Measurements from ENCODE around the gene ROPN1L. TPM values are rescaled to one million over a fixed set of nuclear protein-coding genes. Genes with fewer than 3 reads are reported as not detected.

Gene ROPN1L
- total RNA-seq, 1 experiment from 2014 or later = 0.40 TPM

GRCh38 chr5:10459080-10460055, 17.7 kb downstream of the ROPN1L start:
- H3K4me1 Mint-ChIP-seq (ENCODE audit: low read depth, unreplicated experiment) = peaks cover 7% of the 10 kb centered on the region
- intact Hi-C loops (cut with micrococcal nuclease; ENCODE audit: unreplicated experiment) = loop anchor here (10.0 kb wide), 1 partner anchor 315 kb away; no protein-coding TSS in a partner anchor
- BruUV-seq (replicated peaks) = no TSS peak
- no peak overlapping the region for H3K27ac Mint-ChIP-seq (ENCODE audit: unreplicated experiment)
- no peaks in the 10 kb centered on the region for H3K36me3 Mint-ChIP-seq (ENCODE audit: insufficient read depth, unreplicated experiment)
- TF ChIP-seq CTCF (IDR thresholded peaks at IDR 0.05; ENCODE audit: unreplicated experiment) = no peak
- no peaks in the 10 kb centered on the region for H3K9me3 Mint-ChIP-seq (ENCODE audit: low read depth, unreplicated experiment)
- H3K4me3 Mint-ChIP-seq (ENCODE audit: low read depth, unreplicated experiment) = no peak overlapping the region
- DNase-seq = no peak
- CTCF ChIA-PET = no interaction called here
- H3K27me3 Mint-ChIP-seq (ENCODE audit: unreplicated experiment) = peaks cover 43% of the 10 kb centered on the region

DNA sequence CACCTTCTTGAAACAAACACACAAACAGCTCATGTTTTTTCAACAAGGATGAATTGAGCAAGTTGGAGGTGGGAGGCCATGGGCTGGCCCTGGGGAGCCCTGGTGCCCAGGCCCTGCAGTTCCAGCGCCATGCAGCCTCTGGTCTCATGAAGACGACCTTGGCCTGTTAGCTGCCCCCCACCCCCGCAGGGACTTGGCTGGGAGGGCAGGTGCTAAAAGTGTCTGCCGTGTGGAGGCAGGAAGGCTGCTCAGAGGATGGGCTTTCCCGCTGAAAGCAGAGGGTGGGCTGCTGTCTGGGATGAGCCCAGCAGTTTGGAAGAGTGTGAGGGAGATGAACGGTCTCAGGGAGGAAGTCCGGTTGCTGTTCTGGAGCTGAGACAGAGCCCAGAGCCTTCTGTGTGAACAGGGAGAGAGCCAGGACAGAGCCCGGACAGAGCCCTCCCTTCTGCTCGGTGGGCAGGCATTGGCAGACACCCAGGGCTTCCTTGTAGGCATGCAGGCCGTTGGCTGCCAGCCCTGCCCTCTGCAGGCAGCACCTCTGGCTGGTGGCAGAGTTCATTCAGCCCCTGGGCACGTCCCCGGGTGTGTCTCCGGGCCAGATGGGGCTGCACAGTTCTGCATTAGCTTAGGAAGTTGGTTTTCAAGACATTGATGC, 18.7 kb downstream of the ROPN1L start:
- H3K4me1 Mint-ChIP-seq (ENCODE audit: low read depth, unreplicated experiment) = peaks cover 7% of the 10 kb centered on the region
- intact Hi-C loops (cut with micrococcal nuclease; ENCODE audit: unreplicated experiment) = no loop called here
- CTCF ChIA-PET = no interaction called here
- H3K4me3 Mint-ChIP-seq (ENCODE audit: low read depth, unreplicated experiment) = no peak overlapping the region
- no peak for TF ChIP-seq CTCF (IDR thresholded peaks at IDR 0.05; ENCODE audit: unreplicated experiment)
- H3K36me3 Mint-ChIP-seq (ENCODE audit: insufficient read depth, unreplicated experiment) = no peaks in the 10 kb centered on the region
- no peaks in the 10 kb centered on the region for H3K9me3 Mint-ChIP-seq (ENCODE audit: low read depth, unreplicated experiment)
- H3K27me3 Mint-ChIP-seq (ENCODE audit: unreplicated experiment) = peaks cover 49% of the 10 kb centered on the region
- BruUV-seq (replicated peaks) = no TSS peak
- DNase-seq = no peak
- no peak overlapping the region for H3K27ac Mint-ChIP-seq (ENCODE audit: unreplicated experiment)

- Mint-ChIP-seq H3K27ac (ENCODE audit: unreplicated experiment) (no peak overlapping the region), H3K27me3 (ENCODE audit: unreplicated experiment) (peaks cover 49% of the 10 kb centered on the region)
- CTCF ChIA-PET = no interaction called here
These were observed 19.4 kb downstream of the ROPN1L start for GRCh38 chr5:10461041-10461440.

More at GRCh38 chr5:10461041-10461440, 19.4 kb downstream of the ROPN1L start:
- no TSS peak for BruUV-seq (replicated peaks)
- no peak for TF ChIP-seq CTCF (IDR thresholded peaks at IDR 0.05; ENCODE audit: unreplicated experiment)
- no peaks in the 10 kb centered on the region for H3K36me3 Mint-ChIP-seq (ENCODE audit: insufficient read depth, unreplicated experiment)
- peaks cover 7% of the 10 kb centered on the region for H3K4me1 Mint-ChIP-seq (ENCODE audit: low read depth, unreplicated experiment)
- H3K4me3 Mint-ChIP-seq (ENCODE audit: low read depth, unreplicated experiment) = no peak overlapping the region
- intact Hi-C loops (cut with micrococcal nuclease; ENCODE audit: unreplicated experiment) = no loop called here
- DNase-seq = no peak
- no peaks in the 10 kb centered on the region for H3K9me3 Mint-ChIP-seq (ENCODE audit: low read depth, unreplicated experiment)
